K562 (cell line): ENCODE measurements around the gene GFOD1. TPM values are rescaled to one million over a fixed set of nuclear protein-coding genes. Genes with fewer than 3 reads are reported as not detected.

Source experiments
- ATAC-seq: fragments of 200-7000 bp; cut with Tn5 transposase; 3 replicates; pipeline ENCODE4 v1.9.1; 2020; ENCODE audit warnings: moderate library complexity
- BruUV-seq: library from RNA; stranded (reverse); fragments of 400-500 nt; replicated peaks from 2 replicates; lab custom pipeline; 2021; lab: Mats Ljungman, UMichigan
- CTCF ChIA-PET: fragments of 300-600 bp; formaldehyde crosslinking; extraction: SDS; loops from one replicate; lab custom pipeline; 2021; ENCODE audit warnings: low intra/inter-chr PET ratio; lab: Yijun Ruan, JAX
- POLR2A ChIA-PET: fragments of 300-600, 350-650 bp; sonication (Branson Sonifier 250); formaldehyde crosslinking; extraction: SDS; loops from one replicate; lab custom pipeline; 2021; ENCODE audit warnings: antibody characterized with exemption, inconsistent platforms; lab: Yijun Ruan, JAX
- DNase-seq, 4 experiments: peaks; one replicate each; pipeline versions ENCODE4 v3.0.0 to v3.0.0-alpha.2; 2011 to 2018; ENCODE audit warnings: low spot score in 3 of 4, mixed read lengths in 3 of 4; ENCODE audit errors: extremely low read depth in 1 of 4
- FAIRE-seq: peaks from 2 replicates; lab custom pipeline; 2011; peaks lifted over from hg19 to GRCh38; lab: Jason Lieb, UNC
- H2AFZ ChIP-seq: 2 replicates; pipeline ENCODE4 v1.6.0; 2011; ENCODE audit warnings: low read depth, low read length, control low read depth, inconsistent platforms
- H3K27ac ChIP-seq: fragments of 200-600 bp; 3 replicates; pipeline ENCODE4 v1.8.0; 2011; ENCODE audit warnings: low read depth, mild to moderate bottlenecking, control low read depth, inconsistent platforms, low read length, moderate library complexity, mixed read lengths; ENCODE audit errors: extremely low read depth
- H3K27me3 ChIP-seq, 2 experiments: fragments of 300-600 bp in 1 of 2; 2 replicates in 1 of 2; 3 replicates in 1 of 2; pipeline versions ENCODE4 v1.6.0 to v1.8.0; 2011; ENCODE audit warnings: inconsistent platforms in 2 of 2, low read length in 2 of 2, mild to moderate bottlenecking in 1 of 2, mixed read lengths in 1 of 2, moderate library complexity in 1 of 2; ENCODE audit not compliant: control insufficient read depth in 2 of 2, insufficient read depth in 2 of 2
- H3K36me3 ChIP-seq: fragments of 300-600 bp; 3 replicates; pipeline ENCODE4 v1.8.0; 2011; ENCODE audit warnings: mild to moderate bottlenecking, low read length, inconsistent platforms; ENCODE audit not compliant: control insufficient read depth, insufficient read depth
- H3K4me1 ChIP-seq, 2 experiments: fragments of 200-600 bp in 1 of 2; replicated peaks in 1 of 2; 2 replicates in 1 of 2; 3 replicates in 1 of 2; pipeline versions ENCODE4 v1.5.1 to v1.8.0; 2011; ENCODE audit warnings: inconsistent platforms in 2 of 2, low read length in 2 of 2, mild to moderate bottlenecking in 1 of 2, mixed read lengths in 1 of 2, moderate library complexity in 1 of 2; ENCODE audit not compliant: control insufficient read depth in 2 of 2, insufficient read depth in 2 of 2
- H3K4me2 ChIP-seq: 2 replicates; pipeline ENCODE4 v1.6.1; 2011; ENCODE audit warnings: low read length, control low read depth, inconsistent platforms, mixed read lengths; ENCODE audit not compliant: insufficient read depth
- H3K4me3 ChIP-seq: fragments of 200-600 bp; sonication (generic), shearing (Covaris generic); 2 replicates; pipeline ENCODE4 v1.5.1; 2016; ENCODE audit warnings: control low read depth, inconsistent platforms
- H3K79me2 ChIP-seq: fragments of 200-600 bp; 3 replicates; pipeline ENCODE4 v1.8.0; 2011; ENCODE audit warnings: low read length, inconsistent platforms; ENCODE audit not compliant: control insufficient read depth, insufficient read depth
- H3K9ac ChIP-seq, 2 experiments: 2 replicates each; pipeline versions ENCODE4 v1.6.0 to v1.6.1; 2011; ENCODE audit warnings: low read depth in 2 of 2, low read length in 2 of 2, control low read depth in 1 of 2, inconsistent platforms in 1 of 2, mild to moderate bottlenecking in 1 of 2, mixed read lengths in 1 of 2; ENCODE audit not compliant: insufficient read depth in 1 of 2
- H3K9me1 ChIP-seq: one replicate; pipeline ENCODE4 v1.6.0; 2011; ENCODE audit warnings: inconsistent platforms, mild to moderate bottlenecking, low read length, moderate library complexity; ENCODE audit not compliant: control insufficient read depth, insufficient read depth
- H3K9me3 ChIP-seq: replicated peaks from 2 replicates; pipeline ENCODE4 v1.5.1; 2011; ENCODE audit warnings: low read depth, low read length, inconsistent platforms; ENCODE audit not compliant: control insufficient read depth, insufficient read depth
- H4K20me1 ChIP-seq: replicated peaks from 2 replicates; pipeline ENCODE4 v1.6.1; 2011; ENCODE audit warnings: low read length, inconsistent platforms, mixed read lengths; ENCODE audit not compliant: control insufficient read depth, insufficient read depth
- BHLHE40 ChIP-seq: IDR thresholded peaks from 2 replicates; pipeline ENCODE4 v1.6.1; 2011; ENCODE audit warnings: low read length, improper control_type of control experiment
- CBFB ChIP-seq: sonication (generic); formaldehyde crosslinking; IDR thresholded peaks from 2 replicates; pipeline ENCODE4 v1.4.0; 2020; ENCODE audit warnings: mild to moderate bottlenecking, missing genetic modification reagents
- CC2D1A ChIP-seq: fragments of 450-650 bp; IDR thresholded peaks from 2 replicates; pipeline ENCODE4 v1.6.1; 2017; ENCODE audit warnings: mild to moderate bottlenecking
- CTBP1 ChIP-seq: fragments of 450-650 bp; IDR thresholded peaks from 2 replicates; pipeline ENCODE4 v1.6.1; 2016; ENCODE audit warnings: borderline replicate concordance
- EZH2 ChIP-seq: IDR thresholded peaks from 2 replicates; pipeline ENCODE4 v1.6.1; 2012; ENCODE audit warnings: low read depth, mild to moderate bottlenecking, inconsistent platforms, low read length, borderline replicate concordance
- HMGN3 ChIP-seq: IDR thresholded peaks from 2 replicates; pipeline ENCODE4 v1.6.1; 2011; ENCODE audit warnings: borderline replicate concordance, low read depth, mild to moderate bottlenecking, mixed read lengths, low read length; ENCODE audit not compliant: insufficient read length; ENCODE audit errors: extremely low read depth
- MED1 ChIP-seq: sonication (generic); formaldehyde crosslinking; IDR thresholded peaks from 2 replicates; pipeline ENCODE4 v1.8.1; 2023; ENCODE audit warnings: missing genetic modification reagents, borderline replicate concordance
- SMAD2 ChIP-seq: fragments of 150-350 bp; IDR thresholded peaks from 2 replicates; pipeline ENCODE4 v1.6.1; 2014; ENCODE audit warnings: low read depth, mild to moderate bottlenecking, low read length
- WGBS: fragments of 100-300 bp; shearing (Covaris generic); methylation state at CpG from one replicate; pipeline ENCODE4 v1.1.6; 2016; ENCODE audit warnings: low coverage, mixed read lengths; ENCODE audit not compliant: insufficient coverage; ENCODE audit errors: missing lambda C conversion rate; 5-methylcytosine and 5-hydroxymethylcytosine counted together
- in situ Hi-C: fragments of 300-500 bp; cut with MboI; formaldehyde crosslinking; loops from 4 replicates; pipeline ENCODE4 v1.15.0; 2018; ENCODE audit warnings: inconsistent platforms, mixed read lengths
- intact Hi-C: fragments of 100-400 bp; cut with micrococcal nuclease; formaldehyde crosslinking; loops from 2 replicates; pipeline ENCODE4 v1.14.2; 2022
- polyA plus RNA-seq, 8 experiments: library from polyadenylated mRNA; depleted of rRNA in 4 of 8; stranded (reverse) in 5 of 8; unstranded in 3 of 8; fragments of >200 nt; fragmentation: Nextera tagmentation in 2 of 8; fragmentation: Illumina TruSeq in 1 of 8; extraction: Ambion mirVana in 2 of 8; extraction: Trizol in 1 of 8; gene quantifications; 2 replicates each; pipeline versions ENCODE4 v1.2.1 to v1.2.3, GENCODE V29; 2011 to 2014; ENCODE audit warnings: inconsistent platforms in 1 of 8, missing spikeins in 1 of 8
- total RNA-seq, 7 experiments: library from RNA; depleted of rRNA in 6 of 7; stranded (reverse); fragments of >200 nt in 6 of 7; fragmentation: Illumina TruSeq in 2 of 7; extraction: Trizol in 2 of 7; gene quantifications; 2 replicates each; pipeline versions ENCODE4 v1.2.1 to v1.2.3, GENCODE V29; 2011 to 2021; ENCODE audit warnings: low replicate concordance in 1 of 7
- TF ChIP-seq, protein P1 (sequence below): fragments of 150-350 bp; IDR thresholded peaks from 2 replicates; pipeline ENCODE4 v1.6.1; 2014; ENCODE audit warnings: low read depth, mild to moderate bottlenecking, low read length, borderline replicate concordance
- TF ChIP-seq, protein P2 (sequence below): fragments of 450-650 bp; formaldehyde crosslinking; IDR thresholded peaks from 2 replicates; pipeline ENCODE4 v1.4.0; 2020; ENCODE audit warnings: mild to moderate bottlenecking, mixed read lengths
- TF ChIP-seq, protein P3 (sequence below): fragments of 250-450 bp; sonication (Bioruptor Pico); IDR thresholded peaks from 2 replicates; pipeline ENCODE4 v1.8.0; 2022; ENCODE audit warnings: moderate library complexity, mild to moderate bottlenecking, inconsistent platforms

Gene GFOD1
- total and polyA plus RNA-seq, 9 of the 15 experiments (the other 6 are each of a cell fraction or from before 2014, with no cell fraction given), result 3.8 to 12.0 (median 8.2) TPM

DNA sequence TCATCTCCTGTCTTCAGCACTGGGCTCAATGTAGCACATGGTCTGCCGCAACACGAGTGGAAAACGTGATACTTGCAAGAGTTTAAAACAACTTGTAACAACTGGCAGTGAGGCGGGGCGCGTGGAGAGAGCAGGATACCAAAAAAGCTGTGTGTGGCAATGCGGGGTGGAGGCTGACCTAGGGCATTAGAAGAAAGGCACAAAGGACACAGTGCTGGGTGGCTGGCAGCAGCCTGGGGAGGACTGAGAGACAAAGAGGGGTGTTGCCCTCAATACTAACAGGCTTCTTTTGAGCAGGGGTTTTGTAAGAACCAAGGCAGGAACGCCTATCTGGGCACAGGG is 1.5 kb upstream of the GFOD1 start:
- Histone ChIP-seq H3K27me3 (peaks cover 0 to 4% of the 10 kb centered on the region in 2 experiments; a peak in 1 of 5 replicates), H3K9me3 (no peaks in the 10 kb centered on the region), H3K9me1 (no peaks in the 10 kb centered on the region), H3K27ac (no peak overlapping the region), H3K36me3 (no peaks in the 10 kb centered on the region), H3K9ac (no peak overlapping the region), H3K4me2 (no peak overlapping the region), H4K20me1 (no peaks in the 10 kb centered on the region), H3K79me2 (peaks cover 23% of the 10 kb centered on the region), H2AFZ (no peak overlapping the region), H3K4me3 (no peak overlapping the region), H3K4me1 (peaks cover 11 to 25% of the 10 kb centered on the region in 2 experiments; a peak in 4 of 5 replicates)
- FAIRE-seq (no peak), ATAC-seq (no peak), DNase-seq (no peak)
- TF ChIP-seq BHLHE40 (no peak), MED1 (CRISPR knock-in tag) (no peak), EZH2 (no peak), CC2D1A (no peak), HMGN3 (no peak), SMAD2 (no peak), CBFB (CRISPR knock-in tag) (no peak), CTBP1 (no peak)
- TF ChIP-seq, protein P1, sequence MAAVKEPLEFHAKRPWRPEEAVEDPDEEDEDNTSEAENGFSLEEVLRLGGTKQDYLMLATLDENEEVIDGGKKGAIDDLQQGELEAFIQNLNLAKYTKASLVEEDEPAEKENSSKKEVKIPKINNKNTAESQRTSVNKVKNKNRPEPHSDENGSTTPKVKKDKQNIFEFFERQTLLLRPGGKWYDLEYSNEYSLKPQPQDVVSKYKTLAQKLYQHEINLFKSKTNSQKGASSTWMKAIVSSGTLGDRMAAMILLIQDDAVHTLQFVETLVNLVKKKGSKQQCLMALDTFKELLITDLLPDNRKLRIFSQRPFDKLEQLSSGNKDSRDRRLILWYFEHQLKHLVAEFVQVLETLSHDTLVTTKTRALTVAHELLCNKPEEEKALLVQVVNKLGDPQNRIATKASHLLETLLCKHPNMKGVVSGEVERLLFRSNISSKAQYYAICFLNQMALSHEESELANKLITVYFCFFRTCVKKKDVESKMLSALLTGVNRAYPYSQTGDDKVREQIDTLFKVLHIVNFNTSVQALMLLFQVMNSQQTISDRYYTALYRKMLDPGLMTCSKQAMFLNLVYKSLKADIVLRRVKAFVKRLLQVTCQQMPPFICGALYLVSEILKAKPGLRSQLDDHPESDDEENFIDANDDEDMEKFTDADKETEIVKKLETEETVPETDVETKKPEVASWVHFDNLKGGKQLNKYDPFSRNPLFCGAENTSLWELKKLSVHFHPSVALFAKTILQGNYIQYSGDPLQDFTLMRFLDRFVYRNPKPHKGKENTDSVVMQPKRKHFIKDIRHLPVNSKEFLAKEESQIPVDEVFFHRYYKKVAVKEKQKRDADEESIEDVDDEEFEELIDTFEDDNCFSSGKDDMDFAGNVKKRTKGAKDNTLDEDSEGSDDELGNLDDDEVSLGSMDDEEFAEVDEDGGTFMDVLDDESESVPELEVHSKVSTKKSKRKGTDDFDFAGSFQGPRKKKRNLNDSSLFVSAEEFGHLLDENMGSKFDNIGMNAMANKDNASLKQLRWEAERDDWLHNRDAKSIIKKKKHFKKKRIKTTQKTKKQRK, result no peak
- TF ChIP-seq, protein P2, sequence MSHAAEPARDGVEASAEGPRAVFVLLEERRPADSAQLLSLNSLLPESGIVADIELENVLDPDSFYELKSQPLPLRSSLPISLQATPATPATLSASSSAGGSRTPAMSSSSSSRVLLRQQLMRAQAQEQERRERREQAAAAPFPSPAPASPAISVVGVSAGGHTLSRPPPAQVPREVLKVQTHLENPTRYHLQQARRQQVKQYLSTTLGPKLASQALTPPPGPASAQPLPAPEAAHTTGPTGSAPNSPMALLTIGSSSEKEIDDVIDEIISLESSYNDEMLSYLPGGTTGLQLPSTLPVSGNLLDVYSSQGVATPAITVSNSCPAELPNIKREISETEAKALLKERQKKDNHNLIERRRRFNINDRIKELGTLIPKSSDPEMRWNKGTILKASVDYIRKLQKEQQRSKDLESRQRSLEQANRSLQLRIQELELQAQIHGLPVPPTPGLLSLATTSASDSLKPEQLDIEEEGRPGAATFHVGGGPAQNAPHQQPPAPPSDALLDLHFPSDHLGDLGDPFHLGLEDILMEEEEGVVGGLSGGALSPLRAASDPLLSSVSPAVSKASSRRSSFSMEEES, result no peak
- TF ChIP-seq, protein P3, sequence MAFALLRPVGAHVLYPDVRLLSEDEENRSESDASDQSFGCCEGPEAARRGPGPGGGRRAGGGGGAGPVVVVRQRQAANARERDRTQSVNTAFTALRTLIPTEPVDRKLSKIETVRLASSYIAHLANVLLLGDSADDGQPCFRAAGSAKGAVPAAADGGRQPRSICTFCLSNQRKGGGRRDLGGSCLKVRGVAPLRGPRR (CRISPR knock-in tag), result no peak
- intact Hi-C loops, result loop anchor here (5.0 kb wide), 2 partner anchors 88 to 92 kb away; no protein-coding TSS in a partner anchor
- BruUV-seq, result no TSS peak
- in situ Hi-C loops, result no loop called here
- POLR2A ChIA-PET, result no interaction called here
- WGBS, result 71% methylated on average over 8 of the region's 8 CpGs
- CTCF ChIA-PET, result no interaction called here
